ENCODE measurements around the gene RPS27. TPM values are rescaled to one million over a fixed set of nuclear protein-coding genes. Genes with fewer than 3 reads are reported as not detected.

Gene RPS27
- total and polyA plus RNA-seq, 2 of the 13 experiments (the other 11 are each of a cell fraction or from before 2014, with no cell fraction given): 3,737 to 9,964 TPM

GRCh38 chr1:153946622-153947241, 43.8 kb upstream of the RPS27 start, which contains the start of gene DENND4B (continued):
- TF ChIP-seq ARID3A (IDR thresholded peaks at IDR 0.05; ENCODE audit: low read depth, low read length) (no peak), MXI1 (IDR thresholded peaks at IDR 0.05; ENCODE audit: borderline replicate concordance, low read depth, low read length) (peak; percentile 65; the same call in 1 of the 3 replicates), ZNF530 (CRISPR knock-in tag; IDR thresholded peaks at IDR 0.05; ENCODE audit: low read depth) (no peak), SOX6 (IDR thresholded peaks at IDR 0.05) (no peak), SOX6 (CRISPR knock-in tag; IDR thresholded peaks at IDR 0.05) (0 out of 2 replicates have a peak, but pooled peaks have one; percentile 28), ZNF317 (CRISPR knock-in tag; IDR thresholded peaks at IDR 0.05) (no peak), RARG (CRISPR knock-in tag; IDR thresholded peaks at IDR 0.05; ENCODE audit: low read depth) (no peak), ZBTB7B (CRISPR knock-in tag; IDR thresholded peaks at IDR 0.05) (peak; percentile 62; the same call in 1 of the 2 replicates), SMAD9 (CRISPR knock-in tag; IDR thresholded peaks at IDR 0.05) (no peak), ZKSCAN8 (CRISPR knock-in tag; IDR thresholded peaks at IDR 0.05; ENCODE audit: borderline replicate concordance) (0 out of 2 replicates have a peak, but pooled peaks have one; percentile 42), TMF1 (CRISPR knock-in tag; IDR thresholded peaks at IDR 0.05; ENCODE audit: low read depth) (no peak), ZNF678 (CRISPR knock-in tag; IDR thresholded peaks at IDR 0.05) (no peak), CBX1 (IDR thresholded peaks at IDR 0.05; ENCODE audit: low read depth) (peak; percentile 86), BATF2 (CRISPR knock-in tag; IDR thresholded peaks at IDR 0.05) (no peak), XRCC5 (optimal IDR thresholded peaks at IDR 0.05; ENCODE audit: low read length) (peak; percentile 93), GABPB1 (CRISPR knock-in tag; IDR thresholded peaks at IDR 0.05) (peak; percentile 58), TGIF2 (CRISPR knock-in tag; IDR thresholded peaks at IDR 0.05) (peak; percentile 91), GFI1 (CRISPR knock-in tag; IDR thresholded peaks at IDR 0.05; ENCODE audit: borderline replicate concordance) (peak; percentile 67; the same call in 1 of the 2 replicates), LRRFIP1 (CRISPR knock-in tag; conservative IDR thresholded peaks at IDR 0.05) (no peak), ZNF816 (CRISPR knock-in tag; IDR thresholded peaks at IDR 0.05; ENCODE audit: borderline replicate concordance) (peak; percentile 66; the same call in 1 of the 2 replicates), ZMAT5 (CRISPR knock-in tag; IDR thresholded peaks at IDR 0.05; ENCODE audit: borderline replicate concordance, low read depth) (no peak), RAD21 (CRISPR knock-in tag; IDR thresholded peaks at IDR 0.05) (peak; percentile 85), TARDBP (CRISPR knock-in tag; IDR thresholded peaks at IDR 0.05) (peak; percentile 34; the same call in 1 of the 2 replicates), ZNF441 (CRISPR knock-in tag; IDR thresholded peaks at IDR 0.05; ENCODE audit: borderline replicate concordance) (0 out of 2 replicates have a peak, but pooled peaks have one; percentile 20), NFIB (CRISPR knock-in tag; IDR thresholded peaks at IDR 0.05; ENCODE audit: borderline replicate concordance) (no peak), NFE2L1 (CRISPR knock-in tag; IDR thresholded peaks at IDR 0.05; ENCODE audit: borderline replicate concordance) (no peak), SIN3A (IDR thresholded peaks at IDR 0.05; ENCODE audit: borderline replicate concordance, low read depth, low read length) (no peak)
